Activated B cell treated with CpG ODN at 0.5 μM for 24 hours (primary cell): Measurements from ENCODE around the gene KLK6. TPM values are rescaled to one million over a fixed set of nuclear protein-coding genes. Genes with fewer than 3 reads are reported as not detected.

Experiments
- ATAC-seq: fragments of 200-7000 bp; cut with Tn5 transposase; one replicate; pipeline ENCODE4 v1.10.0; 2021; ENCODE audit warnings: low read depth, mild to moderate bottlenecking, moderate library complexity
- CTCF ChIA-PET: fragments of 350-600 bp; sonication (Branson Sonifier 250); formaldehyde crosslinking; loops from one replicate; lab custom pipeline; 2021; ENCODE audit warnings: antibody characterized with exemption; lab: Charles Lee
- POLR2A ChIA-PET: fragments of 350-600 bp; sonication (Branson Sonifier 250); formaldehyde crosslinking; loops from one replicate; lab custom pipeline; 2021; ENCODE audit warnings: antibody characterized with exemption; lab: Charles Lee
- DNase-seq: peaks from one replicate; pipeline ENCODE4 v3.0.0; 2022
- H3K27ac Mint-ChIP-seq: one replicate; pipeline ENCODE4 v1.8.0; 2020; ENCODE audit warnings: mixed read lengths
- H3K27me3 Mint-ChIP-seq: one replicate; pipeline ENCODE4 v1.8.0; 2021; ENCODE audit warnings: mixed read lengths
- H3K36me3 Mint-ChIP-seq: one replicate; pipeline ENCODE4 v1.8.0; 2021; ENCODE audit warnings: low read depth, mixed read lengths
- H3K4me1 Mint-ChIP-seq: one replicate; pipeline ENCODE4 v1.8.0; 2021; ENCODE audit warnings: mixed read lengths
- H3K4me3 Mint-ChIP-seq: one replicate; pipeline ENCODE4 v1.8.0; 2020; ENCODE audit warnings: mild to moderate bottlenecking, mixed read lengths
- H3K9me3 Mint-ChIP-seq: one replicate; pipeline ENCODE4 v1.8.0; 2020; ENCODE audit warnings: mixed read lengths
- intact Hi-C: fragments of 100-400 bp; cut with micrococcal nuclease; formaldehyde crosslinking; loops from one replicate; pipeline ENCODE4 v1.15.1; 2024
- total RNA-seq: library from RNA; stranded (reverse); gene quantifications from 2 replicates; pipeline ENCODE4 v1.2.3, GENCODE V29; 2022
- TF ChIP-seq, protein P1 (sequence below): fragments of 200-600 bp; IDR thresholded peaks from one replicate; pipeline ENCODE4 v1.8.0; 2022; ENCODE audit warnings: antibody characterized with exemption, mild to moderate bottlenecking

Gene KLK6
- total RNA-seq, 1 donor from 2014 or later = not detected

DNA sequence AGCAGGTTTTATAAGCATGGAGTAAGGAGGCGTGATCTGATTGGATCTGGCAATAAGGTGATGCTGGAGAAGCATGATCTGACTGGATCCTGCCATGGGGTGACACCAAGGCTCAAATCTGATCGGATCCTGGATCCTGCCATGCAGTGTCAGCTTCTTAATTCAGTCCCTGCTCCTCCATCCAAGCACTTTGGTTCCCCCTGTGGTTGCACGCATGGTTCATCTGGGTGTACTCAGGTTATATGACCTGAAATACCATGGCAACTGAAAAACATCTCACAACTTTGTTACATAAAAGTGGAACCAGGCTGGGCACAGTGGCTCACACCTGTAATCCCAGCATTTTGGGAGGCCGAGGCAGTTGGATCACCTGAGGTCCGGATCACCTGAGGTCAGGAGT lies 40.6 kb downstream of the KLK6 start:
- intact Hi-C loops = no loop called here
- POLR2A ChIA-PET = no interaction called here
- peaks cover 36% of the 10 kb centered on the region for H3K27me3 Mint-ChIP-seq
- peaks cover 2% of the 10 kb centered on the region for H3K4me1 Mint-ChIP-seq
- H3K4me3 Mint-ChIP-seq = no peak overlapping the region
- no peak for ATAC-seq
- DNase-seq = no peak
- TF ChIP-seq, protein P1, sequence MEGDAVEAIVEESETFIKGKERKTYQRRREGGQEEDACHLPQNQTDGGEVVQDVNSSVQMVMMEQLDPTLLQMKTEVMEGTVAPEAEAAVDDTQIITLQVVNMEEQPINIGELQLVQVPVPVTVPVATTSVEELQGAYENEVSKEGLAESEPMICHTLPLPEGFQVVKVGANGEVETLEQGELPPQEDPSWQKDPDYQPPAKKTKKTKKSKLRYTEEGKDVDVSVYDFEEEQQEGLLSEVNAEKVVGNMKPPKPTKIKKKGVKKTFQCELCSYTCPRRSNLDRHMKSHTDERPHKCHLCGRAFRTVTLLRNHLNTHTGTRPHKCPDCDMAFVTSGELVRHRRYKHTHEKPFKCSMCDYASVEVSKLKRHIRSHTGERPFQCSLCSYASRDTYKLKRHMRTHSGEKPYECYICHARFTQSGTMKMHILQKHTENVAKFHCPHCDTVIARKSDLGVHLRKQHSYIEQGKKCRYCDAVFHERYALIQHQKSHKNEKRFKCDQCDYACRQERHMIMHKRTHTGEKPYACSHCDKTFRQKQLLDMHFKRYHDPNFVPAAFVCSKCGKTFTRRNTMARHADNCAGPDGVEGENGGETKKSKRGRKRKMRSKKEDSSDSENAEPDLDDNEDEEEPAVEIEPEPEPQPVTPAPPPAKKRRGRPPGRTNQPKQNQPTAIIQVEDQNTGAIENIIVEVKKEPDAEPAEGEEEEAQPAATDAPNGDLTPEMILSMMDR = no peak
- no peaks in the 10 kb centered on the region for H3K9me3 Mint-ChIP-seq
- H3K36me3 Mint-ChIP-seq = no peaks in the 10 kb centered on the region
- CTCF ChIA-PET = no interaction called here
- no peak overlapping the region for H3K27ac Mint-ChIP-seq

DNA sequence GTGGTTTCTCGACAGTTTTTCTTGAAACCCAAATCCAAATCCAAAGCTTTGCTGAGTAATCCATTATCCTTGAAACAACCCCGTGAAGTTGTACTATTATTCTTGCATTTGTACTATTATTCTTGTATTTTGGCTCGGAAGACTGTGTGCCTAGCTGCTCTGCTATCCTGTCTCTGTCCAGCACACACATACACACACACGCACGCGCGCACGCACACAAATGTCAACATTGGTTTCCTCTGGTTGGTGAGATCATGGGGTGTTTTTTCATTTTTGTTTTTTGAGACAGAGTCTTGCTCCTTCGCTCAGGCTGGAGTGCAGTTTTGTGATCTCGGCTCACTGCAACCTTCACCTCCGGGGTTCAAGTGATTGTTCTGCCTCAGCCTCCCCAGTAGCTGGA lies 43.2 kb downstream of the KLK6 start:
- ChIA-PET POLR2A (no interaction called here), CTCF (no interaction called here)
- peaks cover 31% of the 10 kb centered on the region for H3K27me3 Mint-ChIP-seq
- DNase-seq (no peak), ATAC-seq (no peak)
- no peaks in the 10 kb centered on the region for H3K36me3 Mint-ChIP-seq
- no peak overlapping the region for H3K4me3 Mint-ChIP-seq
- no peaks in the 10 kb centered on the region for H3K9me3 Mint-ChIP-seq
- peaks cover 13% of the 10 kb centered on the region for H3K4me1 Mint-ChIP-seq
- TF ChIP-seq, protein P1 = no peak
- H3K27ac Mint-ChIP-seq = no peak overlapping the region
- intact Hi-C loops = no loop called here

DNA sequence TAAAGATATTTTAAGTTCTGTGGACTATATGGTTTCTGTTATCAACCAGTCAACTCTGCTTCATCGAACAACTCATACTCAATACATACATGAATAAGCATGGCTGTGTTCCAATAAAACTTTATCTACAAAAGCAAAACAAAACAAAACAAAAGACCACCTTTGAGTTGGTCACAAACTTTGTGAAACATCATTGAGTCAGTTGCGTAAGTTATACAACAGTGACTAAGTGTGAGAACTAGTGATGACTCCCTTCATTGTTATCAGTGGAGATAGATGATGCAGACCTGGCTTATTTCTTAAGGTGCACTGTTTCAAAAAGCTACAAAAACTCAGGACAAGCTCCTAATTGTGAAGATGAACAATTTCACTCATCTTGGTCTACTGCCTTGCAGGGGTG lies 43.7 kb downstream of the KLK6 start:
- intact Hi-C loops = no loop called here
- TF ChIP-seq, protein P1 = no peak
- no peak for DNase-seq
- Mint-ChIP-seq H3K27me3 (peaks cover 29% of the 10 kb centered on the region), H3K27ac (no peak overlapping the region), H3K4me3 (no peak overlapping the region), H3K4me1 (peaks cover 13% of the 10 kb centered on the region), H3K9me3 (no peaks in the 10 kb centered on the region), H3K36me3 (no peaks in the 10 kb centered on the region)
- ChIA-PET CTCF (no interaction called here), POLR2A (no interaction called here)
- ATAC-seq = no peak

DNA sequence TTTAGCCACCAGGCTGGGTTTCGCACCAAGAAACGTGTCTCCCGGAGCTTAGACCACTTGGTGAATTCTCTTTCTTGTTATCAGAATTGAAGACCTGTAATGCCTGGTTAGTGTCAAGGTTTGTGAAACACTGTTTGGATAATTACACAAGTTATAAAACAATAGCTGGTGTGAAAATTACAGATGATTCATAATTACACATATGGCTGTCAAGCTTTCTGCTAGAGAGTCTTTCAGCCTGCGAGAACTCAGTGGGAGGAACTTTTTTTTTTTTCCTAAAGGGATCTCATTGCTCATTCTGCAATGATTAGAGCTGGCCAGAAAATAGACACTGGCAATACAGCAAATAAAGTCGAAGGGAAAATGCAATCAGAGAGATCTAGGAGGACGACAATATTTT lies 44.8 kb downstream of the KLK6 start:
- POLR2A ChIA-PET = no interaction called here
- ATAC-seq (no peak), DNase-seq (no peak)
- peaks cover 10% of the 10 kb centered on the region for H3K4me1 Mint-ChIP-seq
- intact Hi-C loops = loop anchor here (5.0 kb wide), 1 partner anchor 202 kb away; the partner anchor contains the start of gene CLEC11A
- H3K27ac Mint-ChIP-seq = no peak overlapping the region
- H3K27me3 Mint-ChIP-seq = peaks cover 22% of the 10 kb centered on the region
- H3K4me3 Mint-ChIP-seq = no peak overlapping the region
- TF ChIP-seq, protein P1 = no peak
- no peaks in the 10 kb centered on the region for H3K9me3 Mint-ChIP-seq
- CTCF ChIA-PET = no interaction called here
- no peaks in the 10 kb centered on the region for H3K36me3 Mint-ChIP-seq

DNA sequence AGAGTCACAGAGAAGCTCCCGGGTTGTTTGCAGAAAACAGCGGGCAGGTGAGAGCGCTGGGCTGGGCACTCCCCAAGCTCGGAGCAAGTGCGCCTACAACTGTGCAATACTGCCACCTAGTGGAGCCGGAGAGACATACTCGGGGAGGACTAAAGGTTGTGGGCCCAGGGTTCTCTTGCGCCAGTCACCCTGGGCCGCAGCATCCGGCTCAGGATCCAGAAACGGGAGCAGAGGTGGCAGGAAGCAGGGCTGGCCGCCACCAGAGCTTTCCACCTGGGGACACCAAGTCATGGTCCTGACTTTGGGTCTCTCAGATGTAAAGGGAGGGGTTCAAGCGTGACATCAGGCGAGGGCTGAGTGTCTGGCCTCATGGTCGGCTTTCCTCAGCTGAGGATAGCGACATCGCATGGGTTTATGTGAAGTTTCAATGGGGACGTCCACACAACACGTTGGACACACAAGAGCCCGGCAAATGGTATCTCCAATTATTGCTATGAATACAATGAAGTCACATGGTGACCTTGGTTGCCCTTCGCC lies 47.0 kb downstream of the KLK6 start:
- no peak overlapping the region for H3K4me3 Mint-ChIP-seq
- peaks cover 24% of the 10 kb centered on the region for H3K27me3 Mint-ChIP-seq
- H3K4me1 Mint-ChIP-seq = peaks cover 10% of the 10 kb centered on the region
- intact Hi-C loops = loop anchor here (1.0 to 5.0 kb wide), 7 partner anchors 40 to 566 kb away; partner anchors contain the start of gene CLEC11A
- H3K36me3 Mint-ChIP-seq = no peaks in the 10 kb centered on the region
- ChIA-PET POLR2A (interaction anchor here (0.6 to 1.3 kb wide), 5 partner anchors 26 to 411 kb away, joined by 3 to 10 read pairs (median 6); partner anchors contain the start of gene JOSD2), CTCF (interaction anchor here (0.6 to 2.5 kb wide), 32 partner anchors 14 to 1225 kb away, joined by 3 to 19 read pairs (median 5); partner anchors contain the start of gene JOSD2)
- no peaks in the 10 kb centered on the region for H3K9me3 Mint-ChIP-seq
- DNase-seq (peak; percentile 59), ATAC-seq (peak; percentile 99)
- H3K27ac Mint-ChIP-seq = no peak overlapping the region
- TF ChIP-seq, protein P1 = peak; percentile 61
